NCI-H526 treated with DMSO at 0.1 percent for 48 hours (cell line): ENCODE results near the gene POLD2.

ENCODE experiments used
- DNase-seq: peaks from one replicate; lab custom pipeline; 2025; lab: John Stamatoyannopoulos, UW

Gene POLD2

GRCh38 chr7:44065431-44066110, 57.8 kb downstream of the POLD2 start, which contains the start of gene PGAM2:
TSS of gene PGAM2 (minus strand) at chr7:44065567. CDS start at chr7:44065529, 38 bp downstream.
- no peak for DNase-seq

GRCh38 chr7:44064791-44065430, 58.4 kb downstream of the POLD2 start:
- DNase-seq, result no peak
